ENCODE measurements around the gene NEURL2. TPM values are rescaled to one million over a fixed set of nuclear protein-coding genes. Genes with fewer than 3 reads are reported as not detected.

The NEURL2 gene
- total RNA-seq, 1 donor from 2014 or later = 6.9 TPM

DNA sequence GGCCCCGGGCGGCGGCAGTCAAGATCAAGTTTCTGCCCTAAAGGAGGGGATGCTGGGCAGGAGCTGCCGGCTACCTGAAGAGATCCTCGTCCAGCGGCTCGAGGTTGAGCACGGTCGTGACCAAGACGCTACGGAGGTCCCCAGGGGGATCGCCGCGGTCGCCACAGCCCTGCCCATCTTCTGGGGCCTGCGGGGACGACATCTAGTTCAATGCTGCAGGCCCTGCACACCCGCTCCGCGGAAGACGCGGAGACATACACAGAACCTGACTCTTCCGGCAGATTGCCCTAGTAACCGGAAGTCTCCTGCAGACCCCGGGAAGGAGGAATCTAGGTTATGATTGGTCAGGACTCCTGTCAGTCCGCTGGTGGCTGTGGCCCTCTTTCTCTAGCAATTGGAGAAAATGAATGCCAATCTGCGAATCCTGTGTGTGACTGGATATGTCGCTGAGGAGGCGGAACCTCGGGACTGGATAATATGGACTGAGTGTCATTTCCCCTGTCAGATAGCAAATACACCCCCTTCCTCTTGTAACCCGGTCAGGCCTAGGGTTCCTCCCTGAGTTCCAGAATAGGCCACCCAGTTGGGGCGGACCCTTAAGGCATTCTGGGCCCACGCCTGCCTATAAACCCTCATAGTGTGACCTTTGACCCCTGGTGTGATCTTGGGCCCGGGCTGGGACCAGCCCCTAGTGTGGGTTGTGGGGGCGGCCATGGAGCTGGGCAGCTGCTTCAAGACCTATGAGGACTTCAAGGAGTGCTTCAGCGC is 33.7 kb downstream of the NEURL2 start, which contains the start of the genes ACOT8 and ZSWIM3:
ACOT8 (minus strand) TSS at position 279 of the 768 bp plus-strand sequence; CDS start at position 202, 77 bp downstream.
ZSWIM3 (plus strand) TSS at position 501 of the 768 bp plus-strand sequence; CDS start at position 713, 212 bp downstream.
- peak; percentile 100 for DNase-seq (ENCODE audit: low read depth)
- H3K4me3 ChIP-seq (ENCODE audit: low read depth, low read length) = peak within 1 kb of the TSS; percentile 91
- no peak for TF ChIP-seq CTCF (conservative IDR thresholded peaks at IDR 0.05; ENCODE audit: low read depth, low read length)

DNA sequence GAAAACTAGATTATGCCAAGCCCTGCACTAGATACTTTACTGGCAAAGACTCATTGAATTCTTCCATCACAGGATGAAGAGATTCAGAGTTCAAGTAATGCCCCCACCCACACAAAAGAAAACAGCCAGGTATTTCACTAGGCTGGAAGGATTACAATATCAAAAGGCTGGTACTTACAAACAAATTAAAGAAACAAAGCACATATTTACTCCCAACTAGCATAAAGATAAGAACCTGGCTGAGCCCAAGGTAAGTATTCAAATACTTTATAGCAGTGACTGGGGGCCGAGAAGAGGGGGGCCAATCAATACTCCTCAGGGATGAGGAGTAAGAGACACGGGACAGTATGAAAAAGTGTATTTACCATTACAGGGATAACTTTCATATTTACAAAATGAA is 37.5 kb downstream of the NEURL2 start:
- no peak for DNase-seq (ENCODE audit: low read depth)
- H3K4me3 ChIP-seq (ENCODE audit: low read depth, low read length) = no peak overlapping the region
- no peak for TF ChIP-seq CTCF (conservative IDR thresholded peaks at IDR 0.05; ENCODE audit: low read depth, low read length)

DNA sequence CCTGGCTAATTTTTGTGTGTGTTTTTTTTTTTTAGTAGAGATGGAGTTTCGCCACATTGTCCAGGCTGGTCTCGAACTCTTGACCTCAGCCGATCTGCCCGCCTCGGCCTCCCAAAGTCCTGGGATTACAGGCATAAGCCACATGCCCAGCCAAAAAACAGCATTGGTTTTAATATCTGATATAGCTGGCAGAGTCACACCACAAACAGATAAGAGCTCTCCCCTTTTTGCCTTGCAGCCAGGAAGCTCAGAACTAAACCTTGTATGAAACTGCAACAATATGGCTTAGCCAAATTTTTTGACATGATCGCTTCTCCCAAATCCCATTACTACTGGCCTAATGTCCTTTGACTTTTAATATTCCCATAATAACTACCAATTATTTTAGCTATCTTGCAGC is 38.7 kb downstream of the NEURL2 start:
- H3K4me3 ChIP-seq (ENCODE audit: low read depth, low read length) = no peak overlapping the region
- no peak for TF ChIP-seq CTCF (conservative IDR thresholded peaks at IDR 0.05; ENCODE audit: low read depth, low read length)
- no peak for DNase-seq (ENCODE audit: low read depth)

DNA sequence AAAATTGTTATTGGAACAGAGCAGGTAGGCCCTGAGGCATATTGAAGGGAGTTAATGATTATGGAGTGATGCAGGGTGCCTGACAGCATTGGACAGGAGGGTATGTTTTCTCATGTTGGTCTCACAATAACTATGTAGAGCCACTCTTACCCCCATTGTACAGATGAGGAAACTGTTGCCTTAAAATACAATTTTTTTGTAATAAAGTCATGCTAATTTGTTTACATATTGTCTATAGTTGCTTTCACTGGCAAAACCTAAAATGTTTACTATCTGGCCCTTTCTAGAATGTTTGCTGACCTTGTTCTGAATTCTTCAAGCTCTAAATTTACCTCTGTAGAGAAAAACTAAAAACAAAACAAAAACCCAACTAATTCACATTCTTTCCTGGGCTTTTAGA is 39.5 kb downstream of the NEURL2 start:
- TF ChIP-seq CTCF (conservative IDR thresholded peaks at IDR 0.05; ENCODE audit: low read depth, low read length) = no peak
- DNase-seq (ENCODE audit: low read depth) = no peak
- no peak overlapping the region for H3K4me3 ChIP-seq (ENCODE audit: low read depth, low read length)

GRCh38 chr20:45850926-45851325 is 40.1 kb downstream of the NEURL2 start:
- DNase-seq (ENCODE audit: low read depth) = no peak
- no peak for TF ChIP-seq CTCF (conservative IDR thresholded peaks at IDR 0.05; ENCODE audit: low read depth, low read length)
- H3K4me3 ChIP-seq (ENCODE audit: low read depth, low read length) = no peak overlapping the region

- TF ChIP-seq CTCF (conservative IDR thresholded peaks at IDR 0.05; ENCODE audit: low read depth, low read length) = no peak
- DNase-seq (ENCODE audit: low read depth) = no peak
- no peak overlapping the region for H3K4me3 ChIP-seq (ENCODE audit: low read depth, low read length)
Measured at GRCh38 chr20:45850238-45850637, 40.8 kb downstream of the NEURL2 start.
